Suprapubic skin (tissue), 4 donors: Measurements from ENCODE around the gene PTPRD. TPM values are rescaled to one million over a fixed set of nuclear protein-coding genes. Genes with fewer than 3 reads are reported as not detected.

Source experiments
- DNase-seq, 2 donors: peaks; one replicate each; pipeline ENCODE4 v3.0.0-alpha.2; 2019; ENCODE audit warnings: low spot score in 2 of 2
- H3K27ac ChIP-seq: fragments of 200-600 bp; sonication (generic); one replicate; pipeline ENCODE4 v1.5.1; 2019
- H3K27me3 ChIP-seq: fragments of 200-600 bp; sonication (generic); one replicate; pipeline ENCODE4 v1.5.1; 2019
- H3K36me3 ChIP-seq: fragments of 200-600 bp; sonication (generic); one replicate; pipeline ENCODE4 v1.5.1; 2019
- H3K4me1 ChIP-seq: fragments of 200-600 bp; sonication (generic); one replicate; pipeline ENCODE4 v1.5.1; 2019
- H3K4me3 ChIP-seq: fragments of 200-600 bp; sonication (generic); one replicate; pipeline ENCODE4 v1.5.1; 2019; ENCODE audit warnings: mild to moderate bottlenecking
- H3K9me3 ChIP-seq: fragments of 200-600 bp; sonication (generic); one replicate; pipeline ENCODE4 v1.5.1; 2019
- CTCF ChIP-seq, 2 donors: fragments of 200-600 bp in 1 of 2; fragments of 450-650 bp in 1 of 2; sonication (generic) in 1 of 2; IDR thresholded peaks; one replicate each; pipeline ENCODE4 v1.5.1; 2016 to 2019; ENCODE audit warnings: antibody characterized with exemption in 2 of 2, mild to moderate bottlenecking in 1 of 2, moderate library complexity in 1 of 2
- EP300 ChIP-seq: sonication (generic); formaldehyde crosslinking; IDR thresholded peaks from one replicate; pipeline ENCODE4 v1.6.1; 2017; ENCODE audit warnings: antibody characterized with exemption
- POLR2A ChIP-seq, 2 donors: fragments of 450-650 bp; IDR thresholded peaks; one replicate each; pipeline ENCODE4 v1.6.1; 2017; ENCODE audit warnings: antibody characterized with exemption in 2 of 2, mild to moderate bottlenecking in 2 of 2, moderate library complexity in 2 of 2
- POLR2AphosphoS5 ChIP-seq, 3 donors: sonication (generic); formaldehyde crosslinking; IDR thresholded peaks; one replicate each; pipeline ENCODE4 v1.6.1; 2017; ENCODE audit warnings: antibody characterized with exemption in 3 of 3
- WGBS: methylation state at CpG from one replicate; pipeline ENCODE4 v1.1.5; 2018; 5-methylcytosine and 5-hydroxymethylcytosine counted together
- total RNA-seq, 4 donors: library from RNA; depleted of rRNA; stranded (reverse); fragments of >200 nt; gene quantifications; one replicate each; pipeline ENCODE4 v1.1.0, GENCODE V29; 2016

PTPRD gene
- total RNA-seq, 4 donors from 2014 or later: 0.49 to 3.3 (median 2.5) TPM

GRCh38 chr9:8632493-8632892, 1980.3 kb downstream of the PTPRD start:
- H3K27me3 ChIP-seq: no peaks in the 10 kb centered on the region
- no peak for TF ChIP-seq POLR2AphosphoS5 (IDR thresholded peaks at IDR 0.05)
- TF ChIP-seq CTCF (IDR thresholded peaks at IDR 0.05): no peak
- TF ChIP-seq POLR2A (IDR thresholded peaks at IDR 0.05): no peak
- no peak for TF ChIP-seq EP300
- no peaks in the 10 kb centered on the region for H3K36me3 ChIP-seq
- H3K27ac ChIP-seq: no peak overlapping the region
- no peaks in the 10 kb centered on the region for H3K9me3 ChIP-seq
- H3K4me1 ChIP-seq: no peaks in the 10 kb centered on the region
- WGBS: 84% methylated on average over 1 of the region's 1 CpG
- no peak for DNase-seq
- no peak overlapping the region for H3K4me3 ChIP-seq

- H3K9me3 ChIP-seq: no peaks in the 10 kb centered on the region
- no peaks in the 10 kb centered on the region for H3K4me1 ChIP-seq
- no peaks in the 10 kb centered on the region for H3K27me3 ChIP-seq
- no peak for DNase-seq
- H3K4me3 ChIP-seq: no peak overlapping the region
- no peaks in the 10 kb centered on the region for H3K36me3 ChIP-seq
- no peak overlapping the region for H3K27ac ChIP-seq
- TF ChIP-seq EP300 (no peak), CTCF (IDR thresholded peaks at IDR 0.05) (no peak), POLR2A (IDR thresholded peaks at IDR 0.05) (no peak)
Observed at GRCh38 chr9:8628791-8629190, 1984.0 kb downstream of the PTPRD start.

GRCh38 chr9:8627976-8628679, 1984.7 kb downstream of the PTPRD start:
- H3K9me3 ChIP-seq: no peaks in the 10 kb centered on the region
- H3K4me1 ChIP-seq: no peaks in the 10 kb centered on the region
- TF ChIP-seq CTCF (IDR thresholded peaks at IDR 0.05): no peak
- no peak for TF ChIP-seq POLR2A (IDR thresholded peaks at IDR 0.05)
- no peak for TF ChIP-seq EP300
- no peak for TF ChIP-seq POLR2AphosphoS5 (IDR thresholded peaks at IDR 0.05)
- no peaks in the 10 kb centered on the region for H3K27me3 ChIP-seq
- H3K4me3 ChIP-seq: no peak overlapping the region
- no peaks in the 10 kb centered on the region for H3K36me3 ChIP-seq
- DNase-seq: no peak
- 38% methylated on average over 7 of the region's 7 CpGs for WGBS
- H3K27ac ChIP-seq: no peak overlapping the region

GRCh38 chr9:8622871-8623270, 1989.9 kb downstream of the PTPRD start:
- no peak for DNase-seq
- Histone ChIP-seq H3K27ac (no peak overlapping the region), H3K27me3 (no peaks in the 10 kb centered on the region), H3K9me3 (no peaks in the 10 kb centered on the region), H3K4me1 (no peaks in the 10 kb centered on the region), H3K36me3 (no peaks in the 10 kb centered on the region), H3K4me3 (no peak overlapping the region)
- 94% methylated on average over 2 of the region's 2 CpGs for WGBS
- TF ChIP-seq POLR2A (IDR thresholded peaks at IDR 0.05): no peak

GRCh38 chr9:8622222-8622802, 1990.5 kb downstream of the PTPRD start:
- H3K27ac ChIP-seq: no peak overlapping the region
- DNase-seq: no peak
- WGBS: 55% methylated on average over 3 of the region's 3 CpGs
- no peak overlapping the region for H3K4me3 ChIP-seq
- no peak for TF ChIP-seq CTCF (IDR thresholded peaks at IDR 0.05)
- TF ChIP-seq EP300: no peak
- no peak for TF ChIP-seq POLR2A (IDR thresholded peaks at IDR 0.05)
- TF ChIP-seq POLR2AphosphoS5 (IDR thresholded peaks at IDR 0.05): no peak
- H3K4me1 ChIP-seq: no peaks in the 10 kb centered on the region
- H3K9me3 ChIP-seq: no peaks in the 10 kb centered on the region
- H3K36me3 ChIP-seq: no peaks in the 10 kb centered on the region
- no peaks in the 10 kb centered on the region for H3K27me3 ChIP-seq
